ENCODE data around the gene PSMA2.
"Not testable (repeated sequence)": the region's sequence is repeated elsewhere in the genome, so short reads cannot be mapped to it uniquely, and the experiment has no call there.

PSMA2 gene

GRCh38 chr7:42900842-42901241 is 31.1 kb downstream of the PSMA2 start:
- FAIRE-seq = no peak

- no peak for FAIRE-seq
Observed at GRCh38 chr7:42893346-42894240, 38.4 kb downstream of the PSMA2 start.

DNA sequence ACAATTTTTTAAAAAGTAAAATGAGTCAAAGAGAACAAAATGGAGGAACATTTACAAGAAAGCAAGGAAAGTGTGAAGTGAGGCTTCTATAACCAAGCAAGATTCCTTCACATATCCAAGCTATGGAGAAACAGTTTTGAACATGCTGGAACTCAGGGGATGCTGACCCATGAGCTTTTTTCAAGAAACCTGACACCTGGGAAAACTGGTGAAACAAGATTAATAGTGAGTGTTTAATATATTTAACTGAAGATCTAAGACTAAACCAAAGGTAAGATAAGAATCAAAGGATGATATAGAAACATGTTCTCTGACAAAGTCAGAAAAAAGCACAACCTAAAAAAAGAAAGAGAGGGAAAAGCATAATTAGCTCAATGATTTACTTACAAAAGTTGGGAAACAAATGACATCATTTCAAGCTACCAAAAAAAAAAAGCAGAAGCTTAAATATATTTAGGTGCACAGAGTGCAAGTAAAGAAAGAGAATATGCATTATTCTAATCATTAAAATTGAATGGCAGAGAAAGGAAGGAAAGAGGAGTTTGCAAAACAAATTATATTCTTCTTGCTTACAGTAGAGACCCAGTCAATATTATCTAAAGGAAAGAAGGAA is 45.0 kb downstream of the PSMA2 start:
- FAIRE-seq = no peak

DNA sequence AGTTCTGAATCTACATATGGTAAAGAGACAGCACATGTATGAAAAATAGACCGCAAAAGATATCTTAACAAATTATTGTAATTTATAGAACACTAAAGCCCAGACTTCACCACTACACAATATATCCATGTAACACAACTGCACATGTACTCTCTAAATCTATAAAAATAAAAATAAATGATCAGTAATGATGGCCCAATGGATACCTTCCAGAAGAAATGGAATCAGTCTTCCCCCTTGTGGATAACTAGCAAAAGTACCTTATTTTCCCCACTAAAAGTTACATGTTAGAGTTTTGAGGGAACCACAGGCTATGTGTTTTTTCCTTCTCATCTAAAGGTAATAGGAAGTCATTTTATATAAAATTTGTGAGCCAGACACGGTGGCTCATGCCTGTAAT is 45.8 kb downstream of the PSMA2 start:
- peak; percentile 80 for FAIRE-seq

DNA sequence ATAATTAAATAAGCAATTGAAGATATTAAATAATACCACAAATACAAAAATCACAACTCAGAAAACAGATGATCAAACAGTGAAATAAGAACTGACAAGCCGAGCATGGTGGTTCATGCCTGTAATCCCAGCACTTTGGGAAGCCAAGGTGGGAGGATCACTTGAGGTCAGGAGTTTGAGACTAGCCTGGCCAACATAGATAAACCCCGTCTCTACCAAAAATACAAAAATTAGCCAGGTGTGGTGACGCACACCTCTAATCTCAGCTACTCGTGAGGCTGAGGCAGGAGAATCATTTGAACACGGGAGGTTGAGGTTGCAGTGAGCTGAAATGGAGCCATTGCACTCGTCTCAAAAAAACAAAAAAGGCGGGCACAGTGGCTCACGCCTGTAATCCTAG is 46.8 kb downstream of the PSMA2 start:
- FAIRE-seq = not testable (repeated sequence)

DNA sequence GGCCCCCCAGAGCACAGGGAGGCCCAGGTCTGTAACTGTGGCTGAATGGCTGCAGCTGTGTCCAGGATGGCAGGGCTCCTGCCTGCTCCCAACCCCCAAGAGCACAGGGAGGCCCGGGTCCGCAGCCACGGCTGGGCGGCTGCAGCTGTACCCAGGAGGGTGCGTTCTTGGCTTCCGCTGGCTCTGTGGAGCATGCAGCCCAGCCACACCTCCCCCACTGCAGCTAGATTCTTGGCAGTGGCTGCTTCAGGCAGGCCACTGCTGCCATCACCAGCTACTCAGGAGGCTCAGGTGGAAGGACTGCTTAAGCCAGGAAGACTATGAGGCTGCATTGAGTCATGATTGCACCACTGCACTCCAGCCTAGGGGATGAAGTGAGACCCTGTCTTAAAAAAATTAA is 48.0 kb downstream of the PSMA2 start:
- no peak for FAIRE-seq

DNA sequence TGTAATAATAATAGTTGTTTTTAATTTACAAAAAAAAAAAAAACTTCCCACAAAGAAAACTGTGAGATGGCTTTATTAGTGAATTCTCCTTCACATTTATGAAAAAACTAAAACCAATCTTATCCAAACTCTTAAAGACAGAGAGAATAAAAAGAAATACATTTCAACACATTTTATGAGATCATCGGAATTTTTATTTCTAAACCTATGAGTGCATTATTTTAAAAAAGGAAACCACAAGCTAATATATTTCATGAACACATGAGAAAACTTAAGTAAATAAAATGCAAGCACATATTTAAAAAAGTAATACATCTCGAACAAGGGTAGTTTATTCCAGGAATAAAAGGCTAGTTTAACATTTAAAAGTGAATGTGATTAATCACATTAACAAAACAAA is 51.6 kb downstream of the PSMA2 start:
- peak; percentile 55 for FAIRE-seq

GRCh38 chr7:42878303-42878702 is 53.7 kb downstream of the PSMA2 start:
- FAIRE-seq = no peak

DNA sequence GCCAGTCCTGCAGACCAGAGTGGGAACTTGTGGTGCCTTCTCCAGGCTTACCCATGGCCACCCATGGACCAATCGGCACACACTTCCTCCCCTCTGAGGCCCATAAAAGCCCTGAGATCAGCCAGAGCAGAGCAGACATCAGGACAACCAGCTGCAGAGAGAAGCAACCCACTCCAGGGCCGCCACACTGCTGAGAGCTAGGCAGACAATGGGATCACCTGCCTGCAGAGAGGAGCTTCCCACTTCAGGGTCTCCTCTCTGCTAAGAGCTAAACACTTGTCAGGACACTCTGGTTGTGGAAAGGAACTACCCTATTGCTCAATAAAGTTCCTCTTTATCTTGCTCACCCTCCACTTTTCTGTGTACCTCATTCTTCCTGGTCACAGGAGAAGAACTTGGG is 54.1 kb downstream of the PSMA2 start:
- FAIRE-seq = no peak

DNA sequence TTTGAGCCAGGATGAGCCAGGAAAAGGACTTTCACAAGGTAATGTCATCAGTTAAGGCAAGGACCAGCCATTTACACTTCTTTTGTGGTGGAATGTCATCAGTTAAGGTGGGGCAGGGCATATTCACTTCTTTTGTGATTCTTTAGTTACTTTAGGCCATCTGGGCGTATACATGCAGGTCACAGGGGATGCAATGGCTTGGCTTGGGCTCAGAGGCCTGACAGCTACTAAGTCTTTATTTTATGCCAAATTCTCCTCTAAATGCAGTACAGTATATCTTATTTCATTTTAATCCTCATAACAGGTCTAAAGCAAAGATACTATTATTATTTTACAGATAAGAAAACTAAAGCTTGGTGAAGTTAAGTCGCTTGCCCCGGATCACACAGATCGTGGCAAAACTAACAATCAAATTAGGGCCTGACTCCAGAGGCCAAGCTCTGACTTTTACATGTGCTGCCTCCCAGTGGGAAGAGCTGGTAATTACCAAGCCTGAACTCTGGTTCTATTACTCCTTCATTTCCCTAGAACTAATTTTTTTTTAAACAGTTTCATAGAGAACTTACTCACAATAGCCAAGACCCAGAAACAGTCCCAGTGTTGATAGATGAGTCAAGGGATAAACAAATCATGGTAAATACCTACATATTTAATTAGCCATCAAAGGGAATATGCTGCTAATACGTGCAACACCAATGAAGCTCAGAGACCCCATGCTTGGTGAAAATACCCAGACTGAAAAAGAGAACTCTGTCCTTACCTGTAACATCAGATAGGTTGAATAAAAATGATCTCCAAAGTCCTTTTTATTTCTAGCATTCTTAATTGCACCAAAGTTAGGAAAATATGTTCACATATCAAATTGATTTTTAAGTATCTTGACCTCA is 55.5 kb downstream of the PSMA2 start:
- peak; percentile 82 for FAIRE-seq

DNA sequence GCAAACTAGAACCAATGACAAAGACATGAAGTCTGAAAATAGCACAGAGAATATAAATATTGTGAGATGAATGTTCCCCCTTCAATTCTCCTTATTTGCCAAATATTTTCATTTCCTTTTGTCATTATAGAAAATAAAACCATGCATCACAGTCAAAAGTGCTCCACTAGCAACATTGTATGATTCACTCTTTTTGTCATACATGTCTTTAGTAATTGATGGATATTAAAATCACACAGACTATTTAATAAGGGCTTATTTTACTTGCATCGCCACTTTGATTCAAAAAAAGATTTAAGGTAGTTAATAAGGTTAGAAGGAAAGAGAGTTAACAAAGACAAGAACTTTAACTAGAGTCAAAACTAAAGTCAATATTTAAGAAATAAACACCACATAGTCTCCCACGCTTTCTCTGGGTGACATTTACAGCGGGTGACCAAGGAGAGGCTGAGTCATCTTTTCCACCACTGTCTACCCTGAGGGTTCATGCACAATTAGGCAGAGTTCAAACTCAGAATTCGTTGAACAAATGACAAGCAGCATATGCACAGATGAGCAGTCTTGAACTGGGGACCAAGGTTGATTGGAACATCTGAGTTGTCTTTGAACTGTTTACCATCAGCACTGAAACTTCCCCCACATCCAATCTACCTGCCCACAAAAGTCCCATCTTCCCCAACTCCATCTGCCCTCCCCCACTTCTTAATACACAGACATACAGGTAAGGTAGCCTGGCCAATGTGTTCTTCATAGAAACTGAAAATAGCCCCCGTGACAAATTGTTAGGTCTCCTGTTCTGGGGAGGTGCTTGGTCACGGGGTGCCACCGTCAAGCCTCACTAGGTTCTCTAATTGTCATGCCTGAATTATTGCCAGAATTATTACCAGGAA is 62.6 kb downstream of the PSMA2 start:
- FAIRE-seq = no peak

DNA sequence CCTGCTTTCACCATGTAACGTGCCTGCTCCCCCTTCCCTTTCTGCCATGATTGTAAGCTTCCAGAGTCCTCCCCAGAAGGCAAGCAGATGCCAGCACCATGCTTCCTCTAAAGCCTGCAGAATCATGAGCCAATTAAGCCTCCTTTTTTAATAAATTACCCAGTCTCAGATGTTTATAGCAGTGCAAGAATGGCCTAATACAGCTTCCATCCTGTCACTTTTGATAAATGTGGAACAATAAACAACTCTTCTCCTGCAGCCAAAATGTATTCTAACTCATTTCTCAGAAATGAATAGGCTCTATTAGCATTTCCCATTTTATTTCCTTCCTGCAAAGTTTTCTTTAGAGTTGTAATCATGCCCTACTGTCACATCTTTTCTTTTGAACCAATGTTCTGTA is 63.5 kb downstream of the PSMA2 start:
- FAIRE-seq = no peak
